ENCODE results near the gene TMEM80.

DNA sequence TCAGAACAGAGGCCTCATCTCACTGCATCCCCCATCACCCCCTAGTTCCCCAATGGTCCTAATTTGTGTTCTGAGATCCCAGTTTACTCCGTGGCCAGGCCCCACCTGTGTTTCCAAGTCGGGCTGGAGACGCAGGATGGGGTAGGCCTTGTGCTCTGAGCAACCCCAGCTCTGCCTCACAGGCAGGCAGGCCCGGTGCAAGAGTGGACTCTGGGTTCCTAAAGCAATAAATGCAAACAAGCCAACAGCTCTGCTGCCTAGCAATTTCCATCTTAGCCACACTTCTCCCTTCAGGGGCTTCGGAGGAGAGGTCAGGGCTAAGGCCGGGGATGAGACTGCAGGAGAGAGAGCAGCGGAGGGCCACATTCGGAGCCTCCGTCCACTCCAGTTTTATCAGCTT, 7.9 kb downstream of the TMEM80 start:
- TF ChIP-seq ZNF253 (CRISPR knock-in tag; conservative IDR thresholded peaks at IDR 0.05) (no peak), ZZZ3 (IDR thresholded peaks at IDR 0.05) (no peak), TOE1 (IDR thresholded peaks at IDR 0.05; ENCODE audit: borderline replicate concordance) (no peak), TOE1 (CRISPR knock-in tag; IDR thresholded peaks at IDR 0.05; ENCODE audit: borderline replicate concordance, low read depth) (no peak), HCFC1 (IDR thresholded peaks at IDR 0.05; ENCODE audit: low read depth, low read length) (no peak)
- TF ChIP-seq, protein P1, sequence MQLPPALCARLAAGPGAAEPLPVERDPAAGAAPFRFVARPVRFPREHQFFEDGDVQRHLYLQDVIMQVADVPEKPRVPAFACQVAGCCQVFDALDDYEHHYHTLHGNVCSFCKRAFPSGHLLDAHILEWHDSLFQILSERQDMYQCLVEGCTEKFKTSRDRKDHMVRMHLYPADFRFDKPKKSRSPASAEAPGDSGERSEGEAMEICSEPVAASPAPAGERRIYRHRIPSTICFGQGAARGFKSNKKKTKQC (CRISPR knock-in tag; IDR thresholded peaks at IDR 0.05), result no peak
- TF ChIP-seq, protein P2, sequence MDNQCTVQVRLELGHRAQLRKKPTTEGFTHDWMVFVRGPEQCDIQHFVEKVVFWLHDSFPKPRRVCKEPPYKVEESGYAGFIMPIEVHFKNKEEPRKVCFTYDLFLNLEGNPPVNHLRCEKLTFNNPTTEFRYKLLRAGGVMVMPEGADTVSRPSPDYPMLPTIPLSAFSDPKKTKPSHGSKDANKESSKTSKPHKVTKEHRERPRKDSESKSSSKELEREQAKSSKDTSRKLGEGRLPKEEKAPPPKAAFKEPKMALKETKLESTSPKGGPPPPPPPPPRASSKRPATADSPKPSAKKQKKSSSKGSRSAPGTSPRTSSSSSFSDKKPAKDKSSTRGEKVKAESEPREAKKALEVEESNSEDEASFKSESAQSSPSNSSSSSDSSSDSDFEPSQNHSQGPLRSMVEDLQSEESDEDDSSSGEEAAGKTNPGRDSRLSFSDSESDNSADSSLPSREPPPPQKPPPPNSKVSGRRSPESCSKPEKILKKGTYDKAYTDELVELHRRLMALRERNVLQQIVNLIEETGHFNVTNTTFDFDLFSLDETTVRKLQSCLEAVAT (IDR thresholded peaks at IDR 0.05), result no peak
